OCI-LY3 (cell line): ENCODE measurements around the gene FMNL1.

ENCODE experiments used
- EZH2phosphoT487 ChIP-seq: fragments of 200-600 bp; shearing (Covaris generic); IDR thresholded peaks from 2 replicates; pipeline ENCODE4 v1.6.1; 2018; ENCODE audit warnings: antibody characterized with exemption, mixed run types, low read depth
- TF ChIP-seq, protein P1 (sequence below): fragments of 200-600, 300-600 bp; sonication (generic); IDR thresholded peaks from 2 replicates; pipeline ENCODE4 v1.5.1; 2014; ENCODE audit warnings: antibody characterized with exemption, low read length, low read depth

DNA sequence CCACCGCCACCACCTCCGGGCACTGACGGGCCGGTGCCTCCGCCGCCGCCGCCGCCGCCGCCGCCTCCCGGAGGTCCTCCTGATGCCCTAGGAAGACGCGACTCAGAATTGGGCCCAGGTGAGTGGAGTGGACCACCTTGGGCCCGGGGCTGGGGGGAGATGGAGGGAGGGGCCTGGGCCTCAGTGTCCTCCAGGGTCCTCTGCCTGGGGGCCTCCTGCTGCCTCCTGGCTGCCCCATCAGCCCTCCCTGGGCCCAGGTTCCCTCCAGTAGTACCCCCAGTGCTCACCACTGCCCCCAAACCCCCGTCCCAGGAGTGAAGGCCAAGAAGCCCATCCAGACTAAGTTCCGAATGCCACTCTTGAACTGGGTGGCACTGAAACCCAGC, 20.3 kb downstream of the FMNL1 start:
- TF ChIP-seq, protein P1, sequence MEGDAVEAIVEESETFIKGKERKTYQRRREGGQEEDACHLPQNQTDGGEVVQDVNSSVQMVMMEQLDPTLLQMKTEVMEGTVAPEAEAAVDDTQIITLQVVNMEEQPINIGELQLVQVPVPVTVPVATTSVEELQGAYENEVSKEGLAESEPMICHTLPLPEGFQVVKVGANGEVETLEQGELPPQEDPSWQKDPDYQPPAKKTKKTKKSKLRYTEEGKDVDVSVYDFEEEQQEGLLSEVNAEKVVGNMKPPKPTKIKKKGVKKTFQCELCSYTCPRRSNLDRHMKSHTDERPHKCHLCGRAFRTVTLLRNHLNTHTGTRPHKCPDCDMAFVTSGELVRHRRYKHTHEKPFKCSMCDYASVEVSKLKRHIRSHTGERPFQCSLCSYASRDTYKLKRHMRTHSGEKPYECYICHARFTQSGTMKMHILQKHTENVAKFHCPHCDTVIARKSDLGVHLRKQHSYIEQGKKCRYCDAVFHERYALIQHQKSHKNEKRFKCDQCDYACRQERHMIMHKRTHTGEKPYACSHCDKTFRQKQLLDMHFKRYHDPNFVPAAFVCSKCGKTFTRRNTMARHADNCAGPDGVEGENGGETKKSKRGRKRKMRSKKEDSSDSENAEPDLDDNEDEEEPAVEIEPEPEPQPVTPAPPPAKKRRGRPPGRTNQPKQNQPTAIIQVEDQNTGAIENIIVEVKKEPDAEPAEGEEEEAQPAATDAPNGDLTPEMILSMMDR: no peak
- no peak for TF ChIP-seq EZH2phosphoT487
